Muscle layer of colon (tissue), 2 donors: Measurements from ENCODE around the gene ZNHIT2.

ENCODE experiments used
- H3K27ac ChIP-seq: one replicate; pipeline ENCODE4 v1.7.0; 2013; ENCODE audit warnings: low read depth, mild to moderate bottlenecking, low read length, moderate library complexity
- H3K27me3 ChIP-seq, 2 donors: one replicate each; pipeline ENCODE4 v1.7.0; 2013; ENCODE audit warnings: low read length in 2 of 2, mild to moderate bottlenecking in 2 of 2; ENCODE audit not compliant: insufficient read depth in 2 of 2, control insufficient read depth in 1 of 2
- H3K36me3 ChIP-seq: one replicate; pipeline ENCODE4 v1.7.0; 2013; ENCODE audit warnings: mild to moderate bottlenecking, low read length; ENCODE audit not compliant: insufficient read depth
- H3K4me1 ChIP-seq: one replicate; pipeline ENCODE4 v1.7.0; 2013; ENCODE audit warnings: mild to moderate bottlenecking, low read length; ENCODE audit not compliant: insufficient read depth
- H3K4me3 ChIP-seq, 2 donors: one replicate each; pipeline ENCODE4 v1.7.0; 2013; ENCODE audit warnings: low read length in 2 of 2, low read depth in 1 of 2, mild to moderate bottlenecking in 1 of 2, moderate library complexity in 1 of 2
- H3K9ac ChIP-seq: one replicate; pipeline ENCODE4 v1.7.0; 2013; ENCODE audit warnings: low read length
- H3K9me3 ChIP-seq: one replicate; pipeline ENCODE4 v1.7.0; 2013; ENCODE audit warnings: mild to moderate bottlenecking, low read length
- donor health status: abdominal sarcoma.
- donor health status: Adenocarcinoma of cecum.

Gene ZNHIT2

GRCh38 chr11:65117206-65118096, at the start of gene ZNHIT2:
Gene ZNHIT2, minus strand, starts transcription at chr11:65117701. Its CDS starts 48 bp downstream, at chr11:65117653.
- H3K27me3 ChIP-seq = peaks cover 0 to 6% of the 10 kb centered on the region in 2 donors
- peak within 1 kb of the TSS; percentile 59 for H3K9ac ChIP-seq
- H3K4me1 ChIP-seq = peaks cover 34% of the 10 kb centered on the region
- H3K27ac ChIP-seq = peak within 1 kb of the TSS; percentile 92
- no peaks in the 10 kb centered on the region for H3K9me3 ChIP-seq
- peak within 1 kb of the TSS; percentile 66 to 91 for H3K4me3 ChIP-seq
- peaks cover 26% of the 10 kb centered on the region for H3K36me3 ChIP-seq

GRCh38 chr11:65166893-65167292, 49.4 kb upstream of the ZNHIT2 start:
- no peaks in the 10 kb centered on the region for H3K27me3 ChIP-seq
- H3K4me1 ChIP-seq = no peaks in the 10 kb centered on the region
- H3K9ac ChIP-seq = no peak overlapping the region
- H3K36me3 ChIP-seq = no peaks in the 10 kb centered on the region
- H3K4me3 ChIP-seq = no peak overlapping the region
- no peaks in the 10 kb centered on the region for H3K9me3 ChIP-seq
- H3K27ac ChIP-seq = no peak overlapping the region

GRCh38 chr11:65165410-65166317, 48.2 kb upstream of the ZNHIT2 start:
- peak overlapping the region in 1 of 2 donors; percentile 27 for H3K4me3 ChIP-seq
- no peaks in the 10 kb centered on the region for H3K36me3 ChIP-seq
- no peaks in the 10 kb centered on the region for H3K27me3 ChIP-seq
- H3K4me1 ChIP-seq = no peaks in the 10 kb centered on the region
- H3K9ac ChIP-seq = no peak overlapping the region
- H3K27ac ChIP-seq = no peak overlapping the region
- H3K9me3 ChIP-seq = no peaks in the 10 kb centered on the region

- Histone ChIP-seq H3K4me1 (no peaks in the 10 kb centered on the region), H3K9ac (no peak overlapping the region), H3K27me3 (no peaks in the 10 kb centered on the region), H3K36me3 (no peaks in the 10 kb centered on the region), H3K9me3 (no peaks in the 10 kb centered on the region), H3K27ac (no peak overlapping the region), H3K4me3 (no peak overlapping the region)
Measured at GRCh38 chr11:65163684-65164083, 46.2 kb upstream of the ZNHIT2 start.

GRCh38 chr11:65160643-65161042, 43.1 kb upstream of the ZNHIT2 start:
- no peaks in the 10 kb centered on the region for H3K27me3 ChIP-seq

GRCh38 chr11:65159012-65159411, 41.5 kb upstream of the ZNHIT2 start:
- Histone ChIP-seq H3K9me3 (no peaks in the 10 kb centered on the region), H3K9ac (no peak overlapping the region), H3K4me1 (no peaks in the 10 kb centered on the region), H3K27ac (no peak overlapping the region), H3K36me3 (no peaks in the 10 kb centered on the region), H3K27me3 (no peaks in the 10 kb centered on the region), H3K4me3 (no peak overlapping the region)

More at GRCh38 chr11:65160643-65161042, 43.1 kb upstream of the ZNHIT2 start:
- Histone ChIP-seq H3K4me1 (no peaks in the 10 kb centered on the region), H3K36me3 (no peaks in the 10 kb centered on the region), H3K4me3 (no peak overlapping the region), H3K9ac (no peak overlapping the region), H3K27ac (no peak overlapping the region), H3K9me3 (no peaks in the 10 kb centered on the region)

- Histone ChIP-seq H3K4me3 (no peak overlapping the region), H3K27ac (no peak overlapping the region), H3K4me1 (no peaks in the 10 kb centered on the region), H3K9ac (no peak overlapping the region), H3K9me3 (no peaks in the 10 kb centered on the region), H3K36me3 (no peaks in the 10 kb centered on the region), H3K27me3 (no peaks in the 10 kb centered on the region)
Measured at GRCh38 chr11:65157336-65157735, 39.8 kb upstream of the ZNHIT2 start.

- Histone ChIP-seq H3K9ac (no peak overlapping the region), H3K4me1 (no peaks in the 10 kb centered on the region), H3K9me3 (no peaks in the 10 kb centered on the region), H3K36me3 (no peaks in the 10 kb centered on the region), H3K4me3 (no peak overlapping the region), H3K27ac (no peak overlapping the region), H3K27me3 (no peaks in the 10 kb centered on the region)
Measured at GRCh38 chr11:65156926-65157325, 39.4 kb upstream of the ZNHIT2 start.

- no peak overlapping the region for H3K9ac ChIP-seq
- H3K27ac ChIP-seq = no peak overlapping the region
- H3K4me3 ChIP-seq = no peak overlapping the region
- H3K27me3 ChIP-seq = no peaks in the 10 kb centered on the region
- H3K36me3 ChIP-seq = no peaks in the 10 kb centered on the region
- H3K4me1 ChIP-seq = no peaks in the 10 kb centered on the region
- H3K9me3 ChIP-seq = no peaks in the 10 kb centered on the region
Measured at GRCh38 chr11:65156256-65156655, 38.8 kb upstream of the ZNHIT2 start.

GRCh38 chr11:65152122-65152521, 34.6 kb upstream of the ZNHIT2 start:
- no peaks in the 10 kb centered on the region for H3K36me3 ChIP-seq
- no peaks in the 10 kb centered on the region for H3K27me3 ChIP-seq

GRCh38 chr11:65151331-65151899, 33.9 kb upstream of the ZNHIT2 start:
- Histone ChIP-seq H3K27ac (no peak overlapping the region), H3K4me3 (no peak overlapping the region)

More at GRCh38 chr11:65152122-65152521, 34.6 kb upstream of the ZNHIT2 start:
- no peaks in the 10 kb centered on the region for H3K4me1 ChIP-seq
- no peak overlapping the region for H3K27ac ChIP-seq
- no peaks in the 10 kb centered on the region for H3K9me3 ChIP-seq
- no peak overlapping the region for H3K4me3 ChIP-seq
- no peak overlapping the region for H3K9ac ChIP-seq

More at GRCh38 chr11:65151331-65151899, 33.9 kb upstream of the ZNHIT2 start:
- Histone ChIP-seq H3K4me1 (no peaks in the 10 kb centered on the region), H3K36me3 (no peaks in the 10 kb centered on the region), H3K27me3 (no peaks in the 10 kb centered on the region), H3K9ac (no peak overlapping the region), H3K9me3 (no peaks in the 10 kb centered on the region)
